HCT116 (cell line): ENCODE measurements around the gene CBY1. TPM values are rescaled to one million over a fixed set of nuclear protein-coding genes. Genes with fewer than 3 reads are reported as not detected.

ENCODE experiments used
- ATAC-seq: fragments of 200-7000 bp; cut with Tn5 transposase; 2 replicates; pipeline ENCODE4 v1.9.1; 2020; ENCODE audit warnings: mild to moderate bottlenecking, moderate library complexity
- BruUV-seq: library from RNA; stranded (reverse); fragments of 400-500 nt; replicated peaks from 2 replicates; lab custom pipeline; 2021; lab: Mats Ljungman, UMichigan
- CTCF ChIA-PET: fragments of 300-600 bp; sonication (Branson Sonifier 250); formaldehyde crosslinking; loops from one replicate; lab custom pipeline; 2021; ENCODE audit warnings: antibody characterized with exemption; lab: Charles Lee
- POLR2A ChIA-PET: fragments of 300-600, 350-600 bp; sonication (Branson Sonifier 250); formaldehyde crosslinking; loops from one replicate; lab custom pipeline; 2021; ENCODE audit warnings: antibody characterized with exemption; lab: Charles Lee
- RAD21 ChIA-PET, 2 experiments: fragments of 300-600 bp; sonication (Branson Sonifier 250); formaldehyde crosslinking; loops; one replicate each; lab custom pipeline; 2023; ENCODE audit warnings: low total read pairs in 2 of 2; ENCODE audit not compliant: uncharacterized antibody in 2 of 2, unreplicated experiment in 2 of 2, low non-redundant PET in 1 of 2; lab: Charles Lee
- DNase-seq: peaks from one replicate; pipeline ENCODE4 v3.0.0-alpha.2; 2010; ENCODE audit warnings: low read depth, low spot score
- H2AFZ ChIP-seq: fragments of 200-600 bp; shearing (Covaris generic), sonication (generic); 2 replicates; pipeline ENCODE4 v1.6.1; 2017; ENCODE audit warnings: low read depth, mixed run types, mixed read lengths, antibody characterized with exemption, low read length; ENCODE audit not compliant: poor library complexity, severe bottlenecking
- H3K27ac ChIP-seq: 2 replicates; pipeline ENCODE4 v1.5.1; 2012; ENCODE audit warnings: low read depth, low read length
- H3K27me3 ChIP-seq: fragments of 200-600 bp; sonication (generic); 2 replicates; pipeline ENCODE4 v1.6.1; 2016; ENCODE audit warnings: mixed run types, low read length, mixed read lengths; ENCODE audit not compliant: insufficient read depth
- H3K36me3 ChIP-seq, 2 experiments: fragments of 200-500 bp in 1 of 2; fragments of 200-600 bp in 1 of 2; sonication (Bioruptor generic) in 1 of 2; sonication (generic) in 1 of 2; 2 replicates each; pipeline versions ENCODE4 v1.5.1 to v1.6.1; 2014 to 2016; ENCODE audit warnings: low read length in 2 of 2, inconsistent platforms in 1 of 2, mixed read lengths in 1 of 2, mixed run types in 1 of 2; ENCODE audit not compliant: insufficient read depth in 2 of 2, control insufficient read depth in 1 of 2
- H3K4me1 ChIP-seq, 2 experiments: fragments of 200-600 bp in 1 of 2; sonication (generic) in 1 of 2; 2 replicates each; pipeline versions ENCODE4 v1.5.1 to v1.6.1; 2012 to 2017; ENCODE audit warnings: low read length in 2 of 2, inconsistent platforms in 1 of 2, mild to moderate bottlenecking in 1 of 2, mixed read lengths in 1 of 2, mixed run types in 1 of 2, moderate library complexity in 1 of 2; ENCODE audit not compliant: insufficient read depth in 2 of 2, control insufficient read depth in 1 of 2
- H3K4me2 ChIP-seq: fragments of 200-600 bp; sonication (generic); 2 replicates; pipeline ENCODE4 v1.6.1; 2017; ENCODE audit warnings: mixed run types, low read length, mixed read lengths
- H3K4me3 ChIP-seq, 2 experiments: fragments of 200-600 bp in 1 of 2; sonication (generic) in 1 of 2; replicated peaks in 1 of 2; 2 replicates each; pipeline ENCODE4 v1.5.1; 2011 to 2016; ENCODE audit warnings: low read length in 2 of 2, control low read depth in 1 of 2, low read depth in 1 of 2, mild to moderate bottlenecking in 1 of 2, mixed read lengths in 1 of 2, mixed run types in 1 of 2
- H3K79me2 ChIP-seq: fragments of 200-600 bp; sonication (generic); 2 replicates; pipeline ENCODE4 v1.6.1; 2017; ENCODE audit warnings: mild to moderate bottlenecking, mixed run types, low read length, moderate library complexity, mixed read lengths; ENCODE audit not compliant: insufficient read depth
- H3K9ac ChIP-seq: fragments of 200-600 bp; sonication (generic); 2 replicates; pipeline ENCODE4 v1.6.1; 2016; ENCODE audit warnings: low read length, mixed read lengths
- H3K9me2 ChIP-seq: fragments of 200-600 bp; sonication (generic), shearing (Covaris generic); 2 replicates; pipeline ENCODE4 v1.6.1; 2017; ENCODE audit warnings: mixed run types, mild to moderate bottlenecking, moderate library complexity; ENCODE audit not compliant: insufficient read depth
- H3K9me3 ChIP-seq, 2 experiments: fragments of 200-500 bp in 1 of 2; fragments of 200-600 bp in 1 of 2; sonication (Bioruptor generic) in 1 of 2; sonication (generic) in 1 of 2; 2 replicates each; pipeline ENCODE4 v1.6.1; 2014 to 2017; ENCODE audit warnings: low read length in 2 of 2, mixed read lengths in 2 of 2, inconsistent platforms in 1 of 2, low read depth in 1 of 2, mild to moderate bottlenecking in 1 of 2, mixed run types in 1 of 2, moderate library complexity in 1 of 2; ENCODE audit not compliant: control insufficient read depth in 1 of 2, insufficient read depth in 1 of 2
- H4K20me1 ChIP-seq: fragments of 200-600 bp; sonication (generic), shearing (Covaris generic); 2 replicates; pipeline ENCODE4 v1.6.1; 2017; ENCODE audit warnings: mixed run types, mild to moderate bottlenecking, moderate library complexity; ENCODE audit not compliant: insufficient read depth
- CBX3 ChIP-seq: IDR thresholded peaks from 2 replicates; pipeline ENCODE4 v1.6.1; 2012; ENCODE audit warnings: low read depth
- POLR2A ChIP-seq: IDR thresholded peaks from 2 replicates; pipeline ENCODE4 v1.7.0; 2011; ENCODE audit warnings: borderline replicate concordance; ENCODE audit not compliant: insufficient read depth, insufficient read length; ENCODE audit errors: extremely low read depth
- POLR2AphosphoS5 ChIP-seq: IDR thresholded peaks from 2 replicates; pipeline ENCODE4 v1.6.1; 2011; ENCODE audit warnings: mild to moderate bottlenecking, low read depth, low read length, moderate library complexity
- SP1 ChIP-seq: IDR thresholded peaks from 2 replicates; pipeline ENCODE4 v1.6.1; 2012; ENCODE audit warnings: low read depth
- SRF ChIP-seq: IDR thresholded peaks from 2 replicates; pipeline ENCODE4 v1.6.1; 2012; ENCODE audit warnings: low read depth
- YY1 ChIP-seq: IDR thresholded peaks from 2 replicates; pipeline ENCODE4 v1.6.1; 2011; ENCODE audit warnings: low read length, low read depth, moderate library complexity, mild to moderate bottlenecking; ENCODE audit not compliant: insufficient replicate concordance; ENCODE audit errors: extremely low read depth
- ZFX ChIP-seq: fragments of 450-650 bp; IDR thresholded peaks from 2 replicates; pipeline ENCODE4 v1.6.1; 2017
- intact Hi-C: fragments of 100-400 bp; cut with micrococcal nuclease; formaldehyde crosslinking; loops from 2 replicates; pipeline ENCODE4 v1.10.0; 2022
- total RNA-seq: library from RNA; stranded (reverse); gene quantifications from one replicate; pipeline ENCODE4 v1.2.1, GENCODE V29; 2021; ENCODE audit not compliant: unreplicated experiment

Gene CBY1
- total RNA-seq, 1 experiment from 2014 or later, result 27.6 TPM

DNA sequence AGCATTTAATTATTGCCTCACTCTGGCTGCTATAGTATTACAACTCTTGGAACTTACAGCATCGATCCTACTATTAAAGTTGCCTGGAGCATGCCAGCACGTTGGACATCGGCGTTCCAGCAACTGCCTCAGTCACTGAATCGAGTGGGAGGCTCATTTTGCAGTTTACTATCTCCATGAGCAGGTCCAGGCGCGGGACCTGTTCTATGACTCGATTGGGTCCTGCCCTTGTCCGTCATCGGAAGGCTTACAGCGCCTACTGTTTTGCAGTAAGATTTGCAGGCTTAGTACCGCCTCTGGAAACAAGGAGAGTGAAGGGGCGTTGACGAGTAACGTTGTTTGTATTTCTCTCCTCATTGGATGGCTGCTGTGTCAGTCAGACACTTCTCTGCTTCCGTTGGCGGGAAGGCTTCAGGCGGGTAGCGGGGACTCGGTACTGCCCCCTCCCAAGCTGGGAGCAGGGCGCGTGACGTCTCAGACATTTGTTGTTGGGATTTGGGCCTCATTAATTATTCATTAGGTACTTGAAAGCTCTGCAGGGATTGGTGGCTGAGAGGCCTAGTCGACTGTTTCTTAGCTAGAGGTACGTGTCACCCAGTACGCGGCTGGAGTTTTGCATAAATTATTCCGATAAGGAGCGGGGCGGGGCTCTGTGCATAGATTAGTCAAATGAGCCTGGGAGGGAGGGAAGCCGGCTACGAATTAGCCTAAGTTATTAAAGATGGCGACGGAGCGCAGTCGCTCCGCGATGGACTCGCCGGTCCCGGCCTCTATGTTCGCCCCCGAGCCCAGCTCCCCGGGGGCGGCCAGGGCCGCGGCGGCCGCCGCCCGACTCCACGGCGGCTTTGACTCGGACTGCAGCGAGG lies 49.0 kb downstream of the CBY1 start, which contains the start of gene GTPBP1:
GTPBP1 (plus strand) TSS at position 710 of the 866 bp plus-strand sequence; CDS start at position 722, 12 bp downstream.
- H3K27me3 ChIP-seq, result no peaks in the 10 kb centered on the region
- H3K4me2 ChIP-seq, result peak within 1 kb of the TSS; percentile 88
- H3K79me2 ChIP-seq, result peaks cover 46% of the 10 kb centered on the region
- POLR2A ChIA-PET, result interaction anchor here (0.8 to 1.9 kb wide), 6 partner anchors 9 to 49 kb away, joined by 3 to 14 read pairs (median 5); partner anchors contain the start of gene TOMM22
- TF ChIP-seq POLR2A (peak; percentile 73), CBX3 (no peak), SRF (peak; percentile 65; the same call in 1 of the 2 replicates), SP1 (peak; percentile 100), YY1 (peak; percentile 90), POLR2AphosphoS5 (peak; percentile 83), ZFX (no peak)
- ATAC-seq (peak; percentile 84), DNase-seq (peak; percentile 100)
- RAD21 ChIA-PET, result interaction anchor here (0.6 to 0.9 kb wide), 3 partner anchors 24 to 229 kb away, joined by 3 to 6 read pairs (median 4); partner anchors contain the start of gene TOMM22 (in 1 of the 2)
- H2AFZ ChIP-seq, result no peak within 1 kb of the TSS
- H3K36me3 ChIP-seq, result peaks cover 0 to 9% of the 10 kb centered on the region in 2 experiments; a peak in 2 of 4 replicates
- H3K9ac ChIP-seq, result peak within 1 kb of the TSS; percentile 93
- H3K27ac ChIP-seq, result peak within 1 kb of the TSS; percentile 84
- CTCF ChIA-PET, result interaction anchor here (0.8 to 1.0 kb wide), 5 partner anchors 19 to 653 kb away, joined by 3 to 4 read pairs (median 4); partner anchors contain the start of gene TOMM22
- H3K4me1 ChIP-seq, result peaks cover 21 to 45% of the 10 kb centered on the region in 2 experiments
- H4K20me1 ChIP-seq, result no peaks in the 10 kb centered on the region
- H3K9me3 ChIP-seq, result no peaks in the 10 kb centered on the region
- intact Hi-C loops, result no loop called here
- H3K9me2 ChIP-seq, result no peaks in the 10 kb centered on the region
- peak within 1 kb of the TSS; percentile 85 to 91 for H3K4me3 ChIP-seq
- no TSS peak for BruUV-seq
